DND-41 (cell line): ENCODE results near the gene GLYATL1.

Experiments
- ATAC-seq: fragments of 200-7000 bp; cut with Tn5 transposase; 3 replicates; pipeline ENCODE4 v1.9.1; 2021; ENCODE audit warnings: low read depth; ENCODE audit not compliant: insufficient read depth
- DNase-seq: peaks from one replicate; pipeline ENCODE4 v3.0.0-alpha.2; 2020
- H2AFZ ChIP-seq: 2 replicates; pipeline ENCODE4 v1.6.0; 2012; ENCODE audit warnings: low read depth, low read length
- H3K27ac ChIP-seq: 2 replicates; pipeline ENCODE4 v1.5.1; 2012; ENCODE audit warnings: low read length, inconsistent platforms
- H3K27me3 ChIP-seq: fragments of 200-600 bp; sonication (generic); 2 replicates; pipeline ENCODE4 v1.6.0; 2012; ENCODE audit warnings: low read length, mild to moderate bottlenecking, inconsistent platforms; ENCODE audit not compliant: insufficient read depth, poor library complexity
- H3K36me3 ChIP-seq: 2 replicates; pipeline ENCODE4 v1.5.1; 2012; ENCODE audit warnings: low read length, inconsistent platforms; ENCODE audit not compliant: insufficient read depth
- H3K4me1 ChIP-seq: 2 replicates; pipeline ENCODE4 v1.5.1; 2012; ENCODE audit warnings: mild to moderate bottlenecking, low read length; ENCODE audit not compliant: insufficient read depth
- H3K4me2 ChIP-seq: 2 replicates; pipeline ENCODE4 v1.6.0; 2012; ENCODE audit warnings: mild to moderate bottlenecking, moderate library complexity, low read length, inconsistent platforms; ENCODE audit not compliant: insufficient read depth
- H3K4me3 ChIP-seq, 2 experiments: fragments of 200-600 bp in 1 of 2; shearing (Covaris generic) in 1 of 2; 2 replicates each; pipeline ENCODE4 v1.5.1; 2012 to 2016; ENCODE audit warnings: inconsistent platforms in 2 of 2, low read length in 2 of 2, mild to moderate bottlenecking in 2 of 2, low read depth in 1 of 2, moderate library complexity in 1 of 2
- H3K79me2 ChIP-seq: 2 replicates; pipeline ENCODE4 v1.6.0; 2012; ENCODE audit warnings: low read length, inconsistent platforms; ENCODE audit not compliant: insufficient read depth
- H3K9ac ChIP-seq: 2 replicates; pipeline ENCODE4 v1.6.0; 2012; ENCODE audit warnings: low read depth, mild to moderate bottlenecking, inconsistent platforms, low read length, moderate library complexity
- H3K9me3 ChIP-seq: 2 replicates; pipeline ENCODE4 v1.5.1; 2012; ENCODE audit warnings: low read length, moderate library complexity, mild to moderate bottlenecking, inconsistent platforms; ENCODE audit not compliant: insufficient read depth, severe bottlenecking
- H4K20me1 ChIP-seq: 2 replicates; pipeline ENCODE4 v1.6.0; 2012; ENCODE audit warnings: low read length; ENCODE audit not compliant: insufficient read depth
- CTCF ChIP-seq: IDR thresholded peaks from 2 replicates; pipeline ENCODE4 v1.5.1; 2012; ENCODE audit warnings: borderline replicate concordance, low read length, moderate library complexity, mild to moderate bottlenecking; ENCODE audit not compliant: poor library complexity, severe bottlenecking; ENCODE audit errors: extremely low read depth
- EZH2 ChIP-seq: IDR thresholded peaks from 3 replicates; pipeline ENCODE4 v1.6.1; 2012; ENCODE audit warnings: borderline replicate concordance, low read depth, mild to moderate bottlenecking, moderate library complexity, low read length, inconsistent platforms; ENCODE audit not compliant: severe bottlenecking

The GLYATL1 gene

GRCh38 chr11:58923300-58923788, 15.9 kb upstream of the GLYATL1 start:
- no peaks in the 10 kb centered on the region for H3K9me3 ChIP-seq
- peaks cover 25% of the 10 kb centered on the region for H3K27me3 ChIP-seq
- H2AFZ ChIP-seq: no peak overlapping the region
- H3K27ac ChIP-seq: no peak overlapping the region
- H3K4me3 ChIP-seq: no peak overlapping the region
- no peak for ATAC-seq
- no peaks in the 10 kb centered on the region for H3K79me2 ChIP-seq
- no peak overlapping the region for H3K9ac ChIP-seq
- H4K20me1 ChIP-seq: no peaks in the 10 kb centered on the region
- no peaks in the 10 kb centered on the region for H3K4me1 ChIP-seq
- no peak for DNase-seq
- H3K36me3 ChIP-seq: no peaks in the 10 kb centered on the region
- H3K4me2 ChIP-seq: no peak overlapping the region
- TF ChIP-seq CTCF (peak; percentile 21), EZH2 (no peak)

- H3K9me3 ChIP-seq: no peaks in the 10 kb centered on the region
- H4K20me1 ChIP-seq: no peaks in the 10 kb centered on the region
- no peak overlapping the region for H3K9ac ChIP-seq
- no peak overlapping the region for H2AFZ ChIP-seq
- no peak for TF ChIP-seq EZH2
- H3K36me3 ChIP-seq: no peaks in the 10 kb centered on the region
- no peaks in the 10 kb centered on the region for H3K79me2 ChIP-seq
- H3K4me2 ChIP-seq: no peak overlapping the region
- ATAC-seq (no peak), DNase-seq (no peak)
- no peak overlapping the region for H3K27ac ChIP-seq
- no peaks in the 10 kb centered on the region for H3K4me1 ChIP-seq
- peaks cover 25% of the 10 kb centered on the region for H3K27me3 ChIP-seq
- no peak overlapping the region for H3K4me3 ChIP-seq
Measured at GRCh38 chr11:58924230-58924629, 15.1 kb upstream of the GLYATL1 start.

GRCh38 chr11:58926251-58926650, 13.0 kb upstream of the GLYATL1 start:
- no peak for TF ChIP-seq CTCF
- TF ChIP-seq EZH2: no peak
- H3K9ac ChIP-seq: no peak overlapping the region
- H4K20me1 ChIP-seq: no peaks in the 10 kb centered on the region
- H3K4me2 ChIP-seq: no peak overlapping the region
- H3K79me2 ChIP-seq: no peaks in the 10 kb centered on the region
- no peaks in the 10 kb centered on the region for H3K9me3 ChIP-seq
- ATAC-seq: no peak
- H3K27me3 ChIP-seq: peaks cover 28% of the 10 kb centered on the region
- H3K36me3 ChIP-seq: no peaks in the 10 kb centered on the region
- no peak overlapping the region for H2AFZ ChIP-seq
- no peak for DNase-seq
- H3K27ac ChIP-seq: no peak overlapping the region
- H3K4me1 ChIP-seq: no peaks in the 10 kb centered on the region
- no peak overlapping the region for H3K4me3 ChIP-seq

GRCh38 chr11:58926695-58927094, 12.6 kb upstream of the GLYATL1 start:
- Histone ChIP-seq H3K79me2 (no peaks in the 10 kb centered on the region), H3K9ac (no peak overlapping the region), H2AFZ (no peak overlapping the region), H3K27me3 (peaks cover 28% of the 10 kb centered on the region), H3K4me3 (no peak overlapping the region), H3K9me3 (no peaks in the 10 kb centered on the region), H4K20me1 (no peaks in the 10 kb centered on the region), H3K4me1 (no peaks in the 10 kb centered on the region), H3K27ac (no peak overlapping the region), H3K4me2 (no peak overlapping the region), H3K36me3 (no peaks in the 10 kb centered on the region)
- DNase-seq: no peak
- no peak for ATAC-seq
- no peak for TF ChIP-seq CTCF
- no peak for TF ChIP-seq EZH2
